B cell (primary cell): Measurements from ENCODE around the gene F8.
"Not testable (repeated sequence)": the region's sequence is repeated elsewhere in the genome, so short reads cannot be mapped to it uniquely, and the experiment has no call there.

Experiments used
- CTCF ChIP-seq: fragments of 200-600 bp; IDR thresholded peaks from one replicate; pipeline ENCODE4 v1.8.0; 2022; ENCODE audit warnings: antibody characterized with exemption, mild to moderate bottlenecking
- EZH2 ChIP-seq: IDR thresholded peaks from 2 replicates; pipeline ENCODE4 v1.6.1; 2012; ENCODE audit warnings: borderline replicate concordance, low read depth, mild to moderate bottlenecking, moderate library complexity, low read length; ENCODE audit not compliant: insufficient read depth, poor library complexity, severe bottlenecking

GRCh38 chrX:154885549-154885948, 137.0 kb downstream of the F8 start:
- not testable (repeated sequence) for TF ChIP-seq CTCF, EZH2
